GM18502 (cell line): ENCODE results near the gene SPANXN5.
A peak's percentile ranks its signal among the peaks of the same experiment; 100 is the strongest.
"Not testable (repeated sequence)": the region's sequence is repeated elsewhere in the genome, so short reads cannot be mapped to it uniquely, and the experiment has no call there.

Experiments
- ATAC-seq: cut with Tn5 transposase; IDR thresholded peaks from one replicate; pipeline ENCODE4 v1.9.1; 2021; ENCODE audit warnings: mild to moderate bottlenecking; ENCODE audit not compliant: unreplicated experiment, poor library complexity

Gene SPANXN5, protein sequence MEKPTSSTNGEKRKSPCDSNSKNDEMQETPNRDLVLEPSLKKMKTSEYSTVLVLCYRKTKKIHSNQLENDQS

DNA sequence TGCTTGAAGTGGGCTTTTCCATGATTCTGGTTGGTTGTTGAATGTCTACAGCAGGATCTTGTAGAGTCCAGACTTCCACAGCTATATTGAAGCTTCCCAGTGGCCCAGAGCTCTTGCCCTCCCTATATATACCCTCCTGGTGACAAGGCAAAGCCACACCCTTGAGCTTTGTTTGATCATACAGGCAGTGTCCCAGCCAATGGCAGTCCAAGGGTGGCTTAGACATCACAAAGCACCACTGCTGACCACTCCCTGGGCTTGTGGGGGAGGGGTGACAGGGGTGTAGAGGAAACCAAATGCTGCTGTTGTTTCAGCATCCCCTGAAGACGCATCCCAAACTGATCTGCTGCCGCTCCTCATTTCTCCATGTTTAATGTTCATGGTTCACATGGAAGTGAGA lies at the start of gene SPANXN5:
TSS of gene SPANXN5 (minus strand) at position 101 of the 400 bp plus-strand sequence. CDS start at position 22, 79 bp downstream.
- ATAC-seq, result not testable (repeated sequence)

DNA sequence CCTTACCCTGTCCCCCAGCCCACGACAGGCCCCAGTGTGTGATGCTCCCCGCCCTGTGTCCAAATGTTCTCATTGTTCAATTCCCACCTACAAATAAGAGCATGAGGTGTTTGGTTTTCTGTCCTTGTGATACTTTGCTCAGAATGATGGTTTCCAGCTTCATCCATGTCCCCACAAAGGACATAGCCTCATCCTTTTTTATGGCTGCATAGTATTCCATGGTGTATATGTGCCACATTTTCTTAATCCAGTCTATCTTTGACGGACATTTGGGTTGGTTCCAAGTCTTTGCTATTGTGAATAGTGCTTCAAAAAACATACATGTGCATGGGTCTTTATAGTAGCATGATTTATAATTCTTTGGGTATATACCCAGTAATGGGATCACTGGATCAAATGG lies 46.4 kb upstream of the SPANXN5 start:
- not testable (repeated sequence) for ATAC-seq

DNA sequence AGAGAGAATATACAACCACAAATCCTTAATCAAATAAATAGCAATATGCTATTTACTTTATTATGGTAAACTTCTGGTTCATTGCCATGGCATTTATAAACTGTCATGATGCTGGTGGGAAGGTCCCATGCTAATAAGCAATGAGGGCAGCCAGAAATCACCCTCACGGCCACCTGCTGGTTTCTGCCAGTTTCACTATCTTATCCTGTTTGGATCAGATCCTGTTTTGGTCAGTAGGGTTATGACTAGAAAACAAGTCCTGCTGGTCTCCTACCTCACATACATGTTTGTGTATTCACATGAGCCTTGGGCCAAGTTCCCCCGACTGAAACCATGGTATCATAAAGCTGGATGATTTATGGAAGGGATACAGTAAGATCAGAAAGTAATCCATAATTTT lies 41.9 kb upstream of the SPANXN5 start:
- ATAC-seq, result peak; percentile 78

DNA sequence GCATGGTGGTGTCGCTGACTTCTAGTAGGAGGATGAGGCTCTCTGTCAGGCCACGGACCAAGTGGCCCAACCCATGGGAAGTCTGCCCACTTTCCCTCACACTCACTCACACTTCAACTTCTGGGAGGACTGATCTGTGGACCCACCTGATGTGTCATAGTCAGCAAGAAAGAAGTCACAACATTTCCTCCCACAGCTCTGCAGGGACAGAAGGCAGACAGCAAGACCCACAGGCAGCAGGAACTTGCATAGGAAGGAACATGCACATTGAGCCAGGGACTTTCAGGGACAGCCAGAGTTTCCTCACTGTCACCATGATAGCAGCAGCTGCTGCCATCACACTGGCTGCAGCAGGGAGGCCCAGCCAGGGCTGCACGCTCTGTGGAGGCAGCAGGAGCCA lies 33.3 kb upstream of the SPANXN5 start:
- ATAC-seq, result no peak

DNA sequence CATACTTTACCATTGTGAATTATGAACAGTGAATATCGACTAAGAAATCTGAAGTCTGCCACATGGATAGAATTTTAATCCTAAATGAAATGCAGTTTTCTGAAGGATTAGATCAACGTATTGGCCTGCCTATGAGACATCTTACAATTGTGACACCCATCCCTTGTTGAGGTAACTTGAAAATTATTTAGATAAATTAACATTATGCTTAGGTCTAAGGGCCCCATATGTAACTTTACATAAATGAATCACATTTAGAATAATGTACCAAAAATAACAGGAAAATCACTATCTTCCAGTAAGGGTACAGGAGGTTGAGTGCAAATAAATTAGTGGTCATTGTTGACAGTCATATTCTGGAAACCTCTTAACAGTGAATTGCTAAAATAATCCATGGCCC lies 27.4 kb upstream of the SPANXN5 start:
- no peak for ATAC-seq

DNA sequence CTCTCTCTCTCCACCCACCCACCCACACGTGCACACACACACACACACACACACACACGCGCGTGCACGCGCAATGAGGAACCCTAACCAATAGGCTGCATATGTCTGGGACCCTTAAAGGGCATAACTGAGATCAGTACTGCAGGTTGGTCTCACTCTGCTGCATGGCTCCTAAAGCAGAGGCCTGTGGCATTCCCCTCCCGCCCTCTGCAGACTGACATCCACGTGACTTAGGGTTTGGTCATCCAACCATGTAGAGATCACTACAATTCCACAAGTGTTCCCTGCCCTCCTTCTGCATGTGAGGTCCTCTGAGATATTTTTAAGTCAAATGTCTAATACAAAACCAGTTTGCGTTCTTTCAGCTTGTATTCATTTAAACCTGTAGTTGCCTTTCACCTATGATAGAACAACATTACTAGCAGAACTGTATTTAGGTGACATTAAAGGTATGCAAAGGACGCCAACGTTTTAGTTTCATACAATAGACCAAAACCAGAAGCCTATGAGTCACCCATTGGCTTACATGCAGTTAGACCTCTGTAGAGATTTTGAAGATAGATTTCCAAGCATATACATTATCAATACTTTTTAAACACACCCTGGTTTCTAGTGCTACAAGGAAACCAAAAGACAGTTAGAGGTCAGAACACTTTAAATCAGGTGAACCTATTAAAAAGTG lies 24.0 kb upstream of the SPANXN5 start:
- ATAC-seq, result peak; percentile 67

DNA sequence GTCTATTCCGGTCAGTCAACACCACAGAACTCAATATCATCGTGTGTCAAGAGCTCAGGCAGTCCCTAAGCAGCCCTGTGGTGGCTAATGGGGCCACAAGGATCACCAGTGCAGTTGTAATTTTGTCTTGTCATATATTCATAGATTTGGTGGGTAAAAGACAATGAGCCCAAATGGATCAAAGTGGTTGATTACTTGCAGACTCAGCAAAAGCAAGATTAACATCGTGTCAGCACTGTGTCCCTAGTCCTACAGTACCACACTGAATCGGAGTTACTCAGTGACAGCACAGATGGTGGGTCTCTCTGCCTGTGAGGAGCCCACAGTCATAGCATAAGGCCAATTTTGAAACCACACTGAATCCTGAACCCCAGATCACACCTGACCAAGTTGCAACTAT lies 22.6 kb upstream of the SPANXN5 start:
- no peak for ATAC-seq

DNA sequence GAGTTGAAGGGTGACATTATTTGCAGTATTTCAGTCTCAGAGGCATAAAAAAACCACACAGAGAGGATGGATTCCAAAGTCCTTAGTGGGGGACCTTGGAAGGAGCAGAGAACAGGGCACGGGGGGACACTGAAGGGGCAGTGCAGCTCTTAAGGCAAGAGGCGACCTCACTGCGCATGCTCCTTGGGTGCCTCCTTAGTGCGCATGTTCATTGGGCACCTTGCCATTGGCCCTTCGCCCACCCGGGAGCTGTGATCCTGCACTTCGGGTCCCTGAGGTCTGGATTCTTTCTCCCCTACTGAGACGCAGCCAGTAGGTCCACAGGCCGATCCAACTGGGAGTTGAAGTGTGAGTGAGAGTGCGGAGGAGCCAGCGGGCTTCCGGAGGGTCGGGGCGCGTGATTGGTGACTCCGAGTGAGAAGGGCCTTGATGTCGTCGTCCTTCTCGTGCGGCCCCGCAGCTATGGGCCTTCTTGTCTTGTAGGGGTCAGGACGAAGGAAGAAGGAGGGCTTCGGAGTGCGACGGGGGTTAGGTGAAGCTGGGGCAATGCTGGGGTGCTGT lies 13.9 kb upstream of the SPANXN5 start, which contains the start of gene XAGE5:
TSS of gene XAGE5 (plus strand) at position 223 of the 561 bp plus-strand sequence. CDS start 1,280 bp downstream, outside the sequence.
- ATAC-seq, result no peak

DNA sequence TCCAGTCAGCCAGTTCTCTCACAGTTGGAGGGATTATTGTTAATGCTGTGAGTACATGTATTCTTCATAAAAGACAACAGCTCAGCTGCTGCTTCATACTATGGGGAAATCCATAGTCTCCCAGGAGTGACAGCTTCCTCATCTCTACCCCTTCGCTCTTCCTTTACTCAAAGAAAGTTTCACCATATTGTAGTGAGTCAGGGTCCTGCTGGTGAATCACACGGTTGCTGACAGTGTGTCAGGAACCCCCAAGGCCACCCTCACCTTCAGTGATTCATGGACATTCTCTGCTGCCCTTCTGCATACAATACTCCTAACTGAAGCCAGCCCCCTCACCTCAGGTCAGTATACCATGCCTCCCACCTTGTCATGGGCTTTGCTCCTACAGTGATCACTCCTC lies 7.6 kb upstream of the SPANXN5 start:
- ATAC-seq, result not testable (repeated sequence)

DNA sequence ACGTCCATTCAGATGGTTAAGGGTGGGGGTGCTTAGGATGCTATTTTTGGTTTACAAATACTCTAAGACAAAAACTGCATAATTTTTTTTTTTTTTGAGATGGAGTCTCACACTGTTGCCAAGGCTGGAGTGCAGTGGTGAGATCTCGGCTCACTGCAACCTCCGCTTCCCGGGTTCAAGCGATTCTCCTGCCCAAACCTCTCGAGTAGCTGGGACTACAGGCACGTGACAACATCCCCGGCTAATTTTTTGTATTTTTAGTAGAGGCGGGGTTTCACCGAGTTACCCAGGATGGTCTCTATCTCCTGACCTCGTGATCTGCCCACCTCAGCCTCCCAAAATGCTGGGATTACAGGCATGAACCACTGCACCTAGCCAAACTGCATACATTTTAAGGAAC lies 23.7 kb downstream of the SPANXN5 start:
- not testable (repeated sequence) for ATAC-seq

DNA sequence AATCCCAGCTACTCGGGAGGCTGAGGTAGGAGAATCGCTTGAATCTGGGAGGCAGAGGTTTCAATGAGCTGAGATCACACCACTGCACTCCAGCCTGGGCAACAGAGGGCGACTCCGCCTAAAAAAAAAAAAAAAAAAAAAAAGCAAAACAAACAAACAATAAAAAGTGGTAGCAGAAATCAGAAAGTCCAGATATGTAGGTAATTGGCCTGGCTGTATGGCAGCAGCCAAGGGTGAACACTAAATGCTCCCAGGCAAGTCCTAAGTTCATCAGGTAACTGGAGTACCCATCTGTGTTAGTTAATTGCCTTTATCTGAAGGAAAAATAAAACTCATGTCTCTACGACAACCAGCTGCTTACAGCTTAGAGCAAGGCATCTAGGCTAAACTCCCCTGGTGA lies 31.2 kb downstream of the SPANXN5 start:
- ATAC-seq, result not testable (repeated sequence)

DNA sequence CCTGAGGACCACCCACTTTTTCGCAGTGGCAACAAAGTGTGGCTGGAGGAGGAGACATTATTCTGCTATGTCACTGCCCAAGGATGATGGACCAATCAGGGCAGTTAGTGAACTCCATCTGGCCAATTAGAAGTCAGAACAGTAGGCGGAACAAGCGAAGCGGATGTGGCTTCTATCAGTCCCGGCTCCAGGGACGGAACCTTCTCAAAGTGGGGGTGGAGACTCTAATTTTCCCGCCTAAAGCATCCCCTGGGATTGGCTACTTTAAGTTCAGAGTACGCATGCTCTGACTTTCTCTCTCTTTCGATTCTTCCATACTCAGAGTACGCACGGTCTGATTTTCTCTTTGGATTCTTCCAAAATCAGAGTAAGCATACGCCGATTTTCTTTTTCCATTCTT lies 46.3 kb downstream of the SPANXN5 start, which contains the start of gene SSX2B:
TSS of gene SSX2B (plus strand) at position 301 of the 400 bp plus-strand sequence. CDS start 1,429 bp downstream, outside the sequence.
- not testable (repeated sequence) for ATAC-seq
